HUES48 (cell line): ENCODE results near the gene E2F4.
A peak's percentile ranks its signal among the peaks of the same experiment; 100 is the strongest.

Source experiments
- H3K27ac ChIP-seq: one replicate; pipeline ENCODE4 v1.7.0; 2013; ENCODE audit warnings: low read depth, low read length, inconsistent platforms
- H3K27me3 ChIP-seq: 2 replicates; pipeline ENCODE4 v1.6.1; 2013; ENCODE audit warnings: mild to moderate bottlenecking, low read length; ENCODE audit not compliant: control insufficient read depth, insufficient read depth
- H3K36me3 ChIP-seq: 2 replicates; pipeline ENCODE4 v1.6.1; 2013; ENCODE audit warnings: low read length; ENCODE audit not compliant: control insufficient read depth, insufficient read depth
- H3K4me1 ChIP-seq: 2 replicates; pipeline ENCODE4 v1.6.1; 2013; ENCODE audit warnings: mild to moderate bottlenecking, low read length; ENCODE audit not compliant: control insufficient read depth, insufficient read depth
- H3K4me3 ChIP-seq: 2 replicates; pipeline ENCODE4 v1.5.1; 2013; ENCODE audit warnings: mild to moderate bottlenecking, low read depth, low read length
- H3K9ac ChIP-seq: 2 replicates; pipeline ENCODE4 v1.6.1; 2013; ENCODE audit warnings: mild to moderate bottlenecking, low read depth, low read length, moderate library complexity
- H3K9me3 ChIP-seq: 2 replicates; pipeline ENCODE4 v1.6.1; 2013; ENCODE audit warnings: low read length; ENCODE audit not compliant: control insufficient read depth, insufficient read depth

E2F4 gene

GRCh38 chr16:67195676-67196075 is 3.7 kb downstream of the E2F4 start:
- peaks cover 13% of the 10 kb centered on the region; the same call in 1 of the 2 replicates for H3K4me1 ChIP-seq
- H3K4me3 ChIP-seq, result no peak overlapping the region
- H3K27me3 ChIP-seq, result no peaks in the 10 kb centered on the region
- no peak overlapping the region for H3K9ac ChIP-seq
- H3K36me3 ChIP-seq, result peaks cover 52% of the 10 kb centered on the region
- H3K9me3 ChIP-seq, result no peaks in the 10 kb centered on the region
- no peak overlapping the region for H3K27ac ChIP-seq

- peaks cover 57% of the 10 kb centered on the region for H3K36me3 ChIP-seq
- H3K27ac ChIP-seq, result no peak overlapping the region
- H3K27me3 ChIP-seq, result no peaks in the 10 kb centered on the region
Observed at GRCh38 chr16:67196881-67197280, 4.9 kb downstream of the E2F4 start.

GRCh38 chr16:67197704-67198103 is 5.7 kb downstream of the E2F4 start:
- no peaks in the 10 kb centered on the region for H3K27me3 ChIP-seq
- H3K27ac ChIP-seq, result no peak overlapping the region
- H3K4me1 ChIP-seq, result peaks cover 12% of the 10 kb centered on the region; the same call in 1 of the 2 replicates
- H3K36me3 ChIP-seq, result peaks cover 63% of the 10 kb centered on the region
- H3K9ac ChIP-seq, result no peak overlapping the region
- H3K9me3 ChIP-seq, result no peaks in the 10 kb centered on the region
- no peak overlapping the region for H3K4me3 ChIP-seq

More at GRCh38 chr16:67196881-67197280, 4.9 kb downstream of the E2F4 start:
- peaks cover 13% of the 10 kb centered on the region; the same call in 1 of the 2 replicates for H3K4me1 ChIP-seq
- no peak overlapping the region for H3K9ac ChIP-seq
- H3K4me3 ChIP-seq, result no peak overlapping the region
- no peaks in the 10 kb centered on the region for H3K9me3 ChIP-seq

GRCh38 chr16:67198238-67198734 is 6.3 kb downstream of the E2F4 start:
- H3K9ac ChIP-seq, result no peak overlapping the region
- no peak overlapping the region for H3K27ac ChIP-seq
- H3K4me3 ChIP-seq, result peak overlapping the region; percentile 94
- no peaks in the 10 kb centered on the region for H3K9me3 ChIP-seq
- peaks cover 6% of the 10 kb centered on the region; the same call in 1 of the 2 replicates for H3K4me1 ChIP-seq
- H3K27me3 ChIP-seq, result no peaks in the 10 kb centered on the region
- peaks cover 60% of the 10 kb centered on the region for H3K36me3 ChIP-seq

- H3K27ac ChIP-seq, result peak within 1 kb of the TSS; percentile 55
- peak within 1 kb of the TSS; percentile 94 for H3K4me3 ChIP-seq
- peaks cover 51% of the 10 kb centered on the region for H3K36me3 ChIP-seq
- peaks cover 6% of the 10 kb centered on the region; the same call in 1 of the 2 replicates for H3K4me1 ChIP-seq
- H3K27me3 ChIP-seq, result no peaks in the 10 kb centered on the region
- no peaks in the 10 kb centered on the region for H3K9me3 ChIP-seq
- H3K9ac ChIP-seq, result peak within 1 kb of the TSS; percentile 60; the same call in 1 of the 2 replicates
Observed at GRCh38 chr16:67199011-67199807, 7.3 kb downstream of the E2F4 start, which contains the start of gene ELMO3. Gene ELMO3 (plus strand): TSS chr16:67199131. CDS start chr16:67199327, 196 bp downstream.

GRCh38 chr16:67199808-67200198 is 7.8 kb downstream of the E2F4 start:
- no peak overlapping the region for H3K27ac ChIP-seq
- peaks cover 45% of the 10 kb centered on the region for H3K36me3 ChIP-seq
- no peaks in the 10 kb centered on the region for H3K9me3 ChIP-seq
- H3K4me1 ChIP-seq, result peaks cover 6% of the 10 kb centered on the region; the same call in 1 of the 2 replicates
- H3K27me3 ChIP-seq, result no peaks in the 10 kb centered on the region
- H3K4me3 ChIP-seq, result peak overlapping the region; percentile 94
- no peak overlapping the region for H3K9ac ChIP-seq

- Histone ChIP-seq H3K9ac (no peak overlapping the region), H3K27ac (no peak overlapping the region), H3K9me3 (no peaks in the 10 kb centered on the region), H3K27me3 (no peaks in the 10 kb centered on the region), H3K36me3 (peaks cover 38% of the 10 kb centered on the region), H3K4me3 (0 out of 2 replicates have a peak overlapping the region, but pooled peaks have one; percentile 5), H3K4me1 (peaks cover 6% of the 10 kb centered on the region; the same call in 1 of the 2 replicates)
Observed at GRCh38 chr16:67200491-67200890, 8.5 kb downstream of the E2F4 start.

- peaks cover 6% of the 10 kb centered on the region; the same call in 1 of the 2 replicates for H3K4me1 ChIP-seq
- no peak overlapping the region for H3K9ac ChIP-seq
- peaks cover 26% of the 10 kb centered on the region for H3K36me3 ChIP-seq
- no peaks in the 10 kb centered on the region for H3K27me3 ChIP-seq
- H3K27ac ChIP-seq, result no peak overlapping the region
- H3K4me3 ChIP-seq, result no peak overlapping the region
- no peaks in the 10 kb centered on the region for H3K9me3 ChIP-seq
Observed at GRCh38 chr16:67201411-67202345, 9.7 kb downstream of the E2F4 start.

- H3K27me3 ChIP-seq, result no peaks in the 10 kb centered on the region
- H3K9me3 ChIP-seq, result no peaks in the 10 kb centered on the region
- H3K9ac ChIP-seq, result no peak overlapping the region
- H3K36me3 ChIP-seq, result peaks cover 19% of the 10 kb centered on the region
- no peak overlapping the region for H3K4me3 ChIP-seq
- H3K4me1 ChIP-seq, result peaks cover 11% of the 10 kb centered on the region
- no peak overlapping the region for H3K27ac ChIP-seq
Observed at GRCh38 chr16:67202426-67202825, 10.5 kb downstream of the E2F4 start.

GRCh38 chr16:67202956-67203493 is 11.1 kb downstream of the E2F4 start:
- peaks cover 11% of the 10 kb centered on the region for H3K4me1 ChIP-seq
- H3K4me3 ChIP-seq, result no peak overlapping the region
- H3K9ac ChIP-seq, result no peak overlapping the region
- peaks cover 13% of the 10 kb centered on the region; the same call in 1 of the 2 replicates for H3K36me3 ChIP-seq
- H3K27me3 ChIP-seq, result no peaks in the 10 kb centered on the region
- no peaks in the 10 kb centered on the region for H3K9me3 ChIP-seq
- H3K27ac ChIP-seq, result no peak overlapping the region
